D721Med (cell line): ENCODE results near the gene ANGPTL8.

ENCODE experiments used
- DNase-seq: peaks from one replicate; pipeline ENCODE4 v3.0.0; 2011; ENCODE audit warnings: low spot score; ENCODE audit not compliant: insufficient read length
- FAIRE-seq: peaks from 2 replicates; lab custom pipeline; 2011; peaks lifted over from hg19 to GRCh38; lab: Jason Lieb, UNC
- TF ChIP-seq, protein P1 (sequence below): IDR thresholded peaks from 2 replicates; pipeline ENCODE4 v1.5.1; 2012; ENCODE audit warnings: mild to moderate bottlenecking, control low read depth; ENCODE audit not compliant: insufficient read depth; ENCODE audit errors: missing control alignments

Gene ANGPTL8

DNA sequence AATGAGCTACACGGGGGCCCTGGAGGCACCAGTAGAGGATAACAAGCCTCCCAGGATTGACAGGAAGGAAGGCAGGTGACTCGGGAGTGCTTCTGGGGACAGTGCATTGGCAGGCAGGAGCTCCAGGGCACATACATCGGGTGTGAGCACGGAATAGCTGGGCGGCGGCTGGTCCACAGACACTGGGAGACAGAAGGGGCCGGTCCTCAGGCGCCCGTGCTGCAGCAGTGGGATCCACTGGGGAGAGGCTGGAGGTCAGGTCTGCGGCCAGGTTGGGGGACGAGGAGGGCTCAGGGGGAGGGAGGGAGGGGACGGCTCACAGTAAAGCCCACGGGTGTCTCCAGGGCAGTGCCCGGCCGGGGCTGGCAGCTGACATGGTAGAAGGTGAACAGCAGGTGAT, 2.1 kb upstream of the ANGPTL8 start:
- DNase-seq (no peak), FAIRE-seq (no peak)
- TF ChIP-seq, protein P1, sequence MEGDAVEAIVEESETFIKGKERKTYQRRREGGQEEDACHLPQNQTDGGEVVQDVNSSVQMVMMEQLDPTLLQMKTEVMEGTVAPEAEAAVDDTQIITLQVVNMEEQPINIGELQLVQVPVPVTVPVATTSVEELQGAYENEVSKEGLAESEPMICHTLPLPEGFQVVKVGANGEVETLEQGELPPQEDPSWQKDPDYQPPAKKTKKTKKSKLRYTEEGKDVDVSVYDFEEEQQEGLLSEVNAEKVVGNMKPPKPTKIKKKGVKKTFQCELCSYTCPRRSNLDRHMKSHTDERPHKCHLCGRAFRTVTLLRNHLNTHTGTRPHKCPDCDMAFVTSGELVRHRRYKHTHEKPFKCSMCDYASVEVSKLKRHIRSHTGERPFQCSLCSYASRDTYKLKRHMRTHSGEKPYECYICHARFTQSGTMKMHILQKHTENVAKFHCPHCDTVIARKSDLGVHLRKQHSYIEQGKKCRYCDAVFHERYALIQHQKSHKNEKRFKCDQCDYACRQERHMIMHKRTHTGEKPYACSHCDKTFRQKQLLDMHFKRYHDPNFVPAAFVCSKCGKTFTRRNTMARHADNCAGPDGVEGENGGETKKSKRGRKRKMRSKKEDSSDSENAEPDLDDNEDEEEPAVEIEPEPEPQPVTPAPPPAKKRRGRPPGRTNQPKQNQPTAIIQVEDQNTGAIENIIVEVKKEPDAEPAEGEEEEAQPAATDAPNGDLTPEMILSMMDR = no peak

GRCh38 chr19:11238041-11238440, 1.4 kb upstream of the ANGPTL8 start:
- no peak for FAIRE-seq
- no peak for DNase-seq
- TF ChIP-seq, protein P1 = no peak

DNA sequence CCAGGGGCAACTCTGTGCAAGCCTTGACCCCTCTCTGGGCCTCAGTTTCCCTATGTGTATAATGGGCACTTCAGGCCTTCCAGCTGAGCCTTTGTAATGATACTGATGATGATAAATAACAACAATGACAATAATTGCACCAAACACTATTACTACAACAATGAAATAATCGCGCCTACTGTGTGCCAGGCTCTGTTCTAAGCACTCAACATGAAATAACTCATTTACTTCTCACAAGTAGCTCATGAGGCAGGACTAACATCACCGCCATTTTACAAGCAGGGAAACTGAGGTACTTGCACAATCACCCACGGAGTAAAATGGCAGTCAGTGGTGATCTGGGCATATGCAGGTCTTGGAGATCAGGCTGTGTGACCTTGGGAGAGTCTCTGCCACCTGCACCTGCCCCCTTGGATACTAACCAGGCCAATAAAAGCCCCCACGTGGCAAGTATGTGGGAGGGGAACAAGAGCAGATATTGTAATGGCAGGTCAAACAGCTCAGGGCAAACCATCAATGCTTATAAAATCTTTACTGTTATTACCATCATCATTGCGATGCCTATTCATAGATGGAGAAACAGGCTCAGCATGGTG, 540 bp upstream of the ANGPTL8 start:
- TF ChIP-seq, protein P1 = no peak
- DNase-seq = no peak
- no peak for FAIRE-seq

DNA sequence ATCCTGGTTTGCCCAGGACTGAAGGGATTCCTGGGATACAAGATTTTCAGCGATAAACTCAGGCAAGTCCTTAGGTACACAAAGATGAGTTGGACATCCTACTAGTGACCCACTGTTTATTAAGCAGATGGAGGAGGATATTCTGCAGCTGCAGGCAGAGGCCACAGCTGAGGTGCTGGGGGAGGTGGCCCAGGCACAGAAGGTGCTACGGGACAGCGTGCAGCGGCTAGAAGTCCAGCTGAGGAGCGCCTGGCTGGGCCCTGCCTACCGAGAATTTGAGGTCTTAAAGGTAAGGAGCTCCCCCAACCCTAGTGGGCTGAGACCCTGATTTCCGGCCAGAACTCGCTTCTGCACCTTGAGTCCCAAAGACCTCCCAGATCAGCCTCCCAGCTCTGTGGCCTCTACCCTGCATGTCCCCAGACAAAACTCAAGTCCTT, 607 bp downstream of the ANGPTL8 start:
- DNase-seq (no peak), FAIRE-seq (no peak)
- TF ChIP-seq, protein P1 = no peak

- no peak for DNase-seq
- no peak for FAIRE-seq
- TF ChIP-seq, protein P1 = no peak
Observed at GRCh38 chr19:11242025-11242424, 2.6 kb downstream of the ANGPTL8 start.

DNA sequence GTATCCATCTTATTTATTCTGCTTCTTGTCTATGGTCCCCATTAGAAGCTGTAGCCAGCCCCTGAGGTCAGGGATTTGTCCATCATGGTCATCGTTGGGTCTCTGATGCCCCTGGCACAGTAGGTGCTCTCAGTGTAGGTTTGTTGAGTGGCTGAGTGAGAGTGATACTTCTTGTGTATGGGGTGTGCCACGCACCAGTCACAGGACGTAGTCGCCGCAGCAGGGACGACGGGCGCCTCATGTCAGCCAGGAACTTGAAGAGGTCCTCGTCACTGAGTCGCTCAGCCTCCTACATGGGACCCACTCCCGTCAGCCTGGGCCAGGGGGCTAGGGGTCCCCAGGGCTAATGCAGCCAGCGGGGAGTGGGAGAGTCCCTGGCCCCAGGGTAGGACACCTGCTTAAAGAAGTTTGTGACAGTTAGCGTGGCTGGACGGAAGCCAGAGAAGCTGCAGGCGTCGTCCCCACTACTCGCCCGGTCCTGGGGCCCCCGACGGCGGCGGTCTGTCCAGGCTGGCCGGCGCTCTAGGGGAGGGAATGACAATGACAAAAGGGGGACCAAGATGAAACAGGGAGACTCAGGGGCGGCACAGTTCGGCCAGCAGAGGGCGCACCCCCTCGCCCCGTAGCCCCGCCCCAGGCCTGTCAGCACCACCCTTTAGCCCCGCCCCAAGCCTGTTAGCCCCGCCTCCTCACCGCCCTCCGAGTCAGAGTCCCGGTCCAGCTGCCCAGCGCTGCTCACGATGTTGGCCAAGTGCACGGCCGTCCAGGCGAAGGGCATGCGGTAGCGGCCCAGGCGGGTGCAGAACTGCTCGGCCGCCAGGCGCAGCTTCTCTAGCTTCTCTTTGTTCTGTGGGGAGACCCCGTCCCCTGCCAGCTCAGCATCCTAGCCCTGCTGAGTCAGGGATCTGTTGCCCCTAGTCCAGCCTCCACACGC, 3.7 kb downstream of the ANGPTL8 start:
- TF ChIP-seq, protein P1 = peak; percentile 47
- FAIRE-seq (no peak), DNase-seq (peak; percentile 99)
